Sigmoid colon (tissue), 7 donors: ENCODE data around the gene NECTIN2. TPM values are rescaled to one million over a fixed set of nuclear protein-coding genes. Genes with fewer than 3 reads are reported as not detected.

ENCODE experiments used
- DNase-seq: peaks from one replicate; pipeline ENCODE4 v3.0.0-alpha.2; 2019
- H3K27ac ChIP-seq, 4 donors: fragments of 200-600 bp; sonication (generic); one replicate each; pipeline ENCODE4 v1.5.1; 2016 to 2019; ENCODE audit warnings: mild to moderate bottlenecking in 1 of 4
- H3K27me3 ChIP-seq, 3 donors: fragments of 200-600 bp; sonication (generic); one replicate each; pipeline ENCODE4 v1.5.1; 2019; ENCODE audit warnings: mild to moderate bottlenecking in 1 of 3
- H3K36me3 ChIP-seq, 4 donors: fragments of 200-600 bp; sonication (generic); one replicate each; pipeline ENCODE4 v1.5.1; 2016 to 2019
- H3K4me1 ChIP-seq, 4 donors: fragments of 200-600 bp; sonication (generic); one replicate each; pipeline ENCODE4 v1.5.1; 2017 to 2019
- H3K4me3 ChIP-seq, 4 donors: fragments of 200-600 bp; sonication (generic); one replicate each; pipeline ENCODE4 v1.5.1; 2017 to 2019; ENCODE audit warnings: mild to moderate bottlenecking in 2 of 4, moderate library complexity in 1 of 4
- H3K9me3 ChIP-seq, 4 donors: fragments of 200-600 bp in 3 of 4; sonication (generic) in 3 of 4; one replicate each; pipeline versions ENCODE4 v1.5.1 to v1.6.1; 2013 to 2019
- CTCF ChIP-seq, 4 experiments: fragments of 450-650 bp in 3 of 4; fragments of 200-600 bp in 1 of 4; IDR thresholded peaks; one replicate each; pipeline ENCODE4 v1.5.1; 2016 to 2019; ENCODE audit warnings: antibody characterized with exemption in 4 of 4, mild to moderate bottlenecking in 3 of 4, moderate library complexity in 2 of 4
- EP300 ChIP-seq, 4 donors: sonication (generic); formaldehyde crosslinking; IDR thresholded peaks; one replicate each; pipeline ENCODE4 v1.6.1; 2017; ENCODE audit warnings: antibody characterized with exemption in 4 of 4
- POLR2A ChIP-seq, 2 donors: fragments of 450-650 bp; IDR thresholded peaks; one replicate each; pipeline ENCODE4 v1.6.1; 2016; ENCODE audit warnings: antibody characterized with exemption in 2 of 2, mild to moderate bottlenecking in 2 of 2, moderate library complexity in 2 of 2
- POLR2AphosphoS5 ChIP-seq, 4 donors: sonication (generic); formaldehyde crosslinking; IDR thresholded peaks; one replicate each; pipeline ENCODE4 v1.6.1; 2017; ENCODE audit warnings: antibody characterized with exemption in 4 of 4
- WGBS, 2 donors: extraction: QIAGEN DNeasy Blood & Tissue Kit; methylation state at CpG; one replicate each; pipeline ENCODE4 v1.1.7; 2013; 5-methylcytosine and 5-hydroxymethylcytosine counted together
- intact Hi-C: fragments of 100-400 bp; cut with DNase I; formaldehyde crosslinking; loops from one replicate; pipeline ENCODE4 v1.15.1; 2023
- polyA plus RNA-seq, 3 donors: library from polyadenylated mRNA; stranded (reverse); fragments of 200-250 nt; gene quantifications; one replicate each; pipeline ENCODE4 v1.2.3, GENCODE V29; 2013
- total RNA-seq, 4 donors: library from RNA; depleted of rRNA; stranded (reverse); fragments of >200 nt; gene quantifications; one replicate each; pipeline ENCODE4 v1.1.0, GENCODE V29; 2016
- donor health status: healthy with polysubstance abuse.
- donor health status: Bipolar disorder and iron deficiency.
- donor health status: healthy.

Gene NECTIN2
- total and polyA plus RNA-seq, 7 donors = 15.6 to 68.6 (median 27.3) TPM

GRCh38 chr19:44813070-44813840 lies 32.8 kb upstream of the NECTIN2 start:
- Histone ChIP-seq H3K9me3 (no peaks in the 10 kb centered on the region), H3K27ac (no peak overlapping the region), H3K36me3 (no peaks in the 10 kb centered on the region), H3K27me3 (no peaks in the 10 kb centered on the region), H3K4me3 (no peak overlapping the region), H3K4me1 (peaks cover 0 to 24% (median 17%) of the 10 kb centered on the region in 4 donors)
- TF ChIP-seq POLR2A (IDR thresholded peaks at IDR 0.05) (no peak), POLR2AphosphoS5 (IDR thresholded peaks at IDR 0.05) (no peak), CTCF (IDR thresholded peaks at IDR 0.05) (no peak), EP300 (IDR thresholded peaks at IDR 0.05) (no peak)
- no peak for DNase-seq
- 90 to 93% methylated on average over 38 of the region's 38 CpGs for WGBS, 2 donors
- intact Hi-C loops = no loop called here

- TF ChIP-seq EP300 (IDR thresholded peaks at IDR 0.05) = no peak
- TF ChIP-seq POLR2AphosphoS5 (IDR thresholded peaks at IDR 0.05) = no peak
- TF ChIP-seq CTCF (IDR thresholded peaks at IDR 0.05) = no peak
- TF ChIP-seq POLR2A (IDR thresholded peaks at IDR 0.05) = no peak
- Histone ChIP-seq H3K36me3 (no peaks in the 10 kb centered on the region), H3K9me3 (no peaks in the 10 kb centered on the region), H3K4me3 (no peak overlapping the region), H3K27ac (no peak overlapping the region), H3K27me3 (no peaks in the 10 kb centered on the region), H3K4me1 (peaks cover 0 to 17% (median 11%) of the 10 kb centered on the region in 4 donors)
- no peak for DNase-seq
- 88 to 91% methylated on average over 16 of the region's 16 CpGs for WGBS, 2 donors
- intact Hi-C loops = no loop called here
Measured at GRCh38 chr19:44813841-44814470, 32.1 kb upstream of the NECTIN2 start.

GRCh38 chr19:44814517-44814916 lies 31.6 kb upstream of the NECTIN2 start:
- Histone ChIP-seq H3K4me1 (peaks cover 0 to 12% (median 5%) of the 10 kb centered on the region in 4 donors), H3K4me3 (no peak overlapping the region), H3K27me3 (no peaks in the 10 kb centered on the region), H3K27ac (no peak overlapping the region), H3K9me3 (no peaks in the 10 kb centered on the region), H3K36me3 (no peaks in the 10 kb centered on the region)
- WGBS, 2 donors = 90 to 91% methylated on average over 17 of the region's 17 CpGs
- no peak for DNase-seq
- no peak for TF ChIP-seq CTCF (IDR thresholded peaks at IDR 0.05)
- TF ChIP-seq EP300 (IDR thresholded peaks at IDR 0.05) = no peak
- TF ChIP-seq POLR2A (IDR thresholded peaks at IDR 0.05) = no peak
- no peak for TF ChIP-seq POLR2AphosphoS5 (IDR thresholded peaks at IDR 0.05)
- intact Hi-C loops = no loop called here

GRCh38 chr19:44816301-44816700 lies 29.8 kb upstream of the NECTIN2 start:
- TF ChIP-seq POLR2AphosphoS5 (IDR thresholded peaks at IDR 0.05) = no peak
- no peak for TF ChIP-seq CTCF (IDR thresholded peaks at IDR 0.05)
- no peak for TF ChIP-seq EP300 (IDR thresholded peaks at IDR 0.05)
- no peak for TF ChIP-seq POLR2A (IDR thresholded peaks at IDR 0.05)
- peaks cover 0 to 12% (median 5%) of the 10 kb centered on the region in 3 donors for H3K27me3 ChIP-seq
- no peak for DNase-seq
- H3K27ac ChIP-seq = no peak overlapping the region
- peaks cover 0 to 10% (median 8%) of the 10 kb centered on the region in 4 donors for H3K4me1 ChIP-seq
- 81 to 87% methylated on average over 2 of the region's 2 CpGs for WGBS, 2 donors
- H3K9me3 ChIP-seq = no peaks in the 10 kb centered on the region
- no peaks in the 10 kb centered on the region for H3K36me3 ChIP-seq
- no peak overlapping the region for H3K4me3 ChIP-seq
- intact Hi-C loops = no loop called here
